ENCODE data around the gene HIVEP3.

- no peak for TF ChIP-seq POLR2A (IDR thresholded peaks at IDR 0.05)
- no peak for TF ChIP-seq CTCF (IDR thresholded peaks at IDR 0.05)
Observed at GRCh38 chr1:41621791-41622190, 296.9 kb downstream of the HIVEP3 start.

Data from right lobe of liver (tissue), 4 donors.